Memory B cell (primary cell): Measurements from ENCODE around the gene LRRC49.
"Not testable (repeated sequence)": the region's sequence is repeated elsewhere in the genome, so short reads cannot be mapped to it uniquely, and the experiment has no call there.

ENCODE experiments used
- ATAC-seq: fragments of 150-1000 bp; cut with Tn5 transposase; 2 replicates; pipeline ENCODE4 v1.10.0; 2021; ENCODE audit warnings: low read depth, mild to moderate bottlenecking, moderate library complexity
- DNase-seq, 2 donors: peaks; one replicate each; pipeline ENCODE4 v3.0.0; 2022; ENCODE audit warnings: low spot score in 2 of 2
- H3K27ac Mint-ChIP-seq: one replicate; pipeline ENCODE4 v1.8.0; 2022; ENCODE audit warnings: mild to moderate bottlenecking, moderate library complexity, mixed read lengths
- H3K27me3 Mint-ChIP-seq: one replicate; pipeline ENCODE4 v1.8.0; 2022; ENCODE audit warnings: mixed read lengths
- H3K36me3 Mint-ChIP-seq: one replicate; pipeline ENCODE4 v1.8.0; 2022; ENCODE audit warnings: mild to moderate bottlenecking, mixed read lengths
- H3K4me1 Mint-ChIP-seq: one replicate; pipeline ENCODE4 v1.8.0; 2022; ENCODE audit warnings: mixed read lengths
- H3K4me3 Mint-ChIP-seq: one replicate; pipeline ENCODE4 v1.8.0; 2022; ENCODE audit warnings: mild to moderate bottlenecking, moderate library complexity, mixed read lengths
- H3K9me3 Mint-ChIP-seq: one replicate; pipeline ENCODE4 v1.8.0; 2022; ENCODE audit warnings: mixed read lengths

LRRC49 gene

DNA sequence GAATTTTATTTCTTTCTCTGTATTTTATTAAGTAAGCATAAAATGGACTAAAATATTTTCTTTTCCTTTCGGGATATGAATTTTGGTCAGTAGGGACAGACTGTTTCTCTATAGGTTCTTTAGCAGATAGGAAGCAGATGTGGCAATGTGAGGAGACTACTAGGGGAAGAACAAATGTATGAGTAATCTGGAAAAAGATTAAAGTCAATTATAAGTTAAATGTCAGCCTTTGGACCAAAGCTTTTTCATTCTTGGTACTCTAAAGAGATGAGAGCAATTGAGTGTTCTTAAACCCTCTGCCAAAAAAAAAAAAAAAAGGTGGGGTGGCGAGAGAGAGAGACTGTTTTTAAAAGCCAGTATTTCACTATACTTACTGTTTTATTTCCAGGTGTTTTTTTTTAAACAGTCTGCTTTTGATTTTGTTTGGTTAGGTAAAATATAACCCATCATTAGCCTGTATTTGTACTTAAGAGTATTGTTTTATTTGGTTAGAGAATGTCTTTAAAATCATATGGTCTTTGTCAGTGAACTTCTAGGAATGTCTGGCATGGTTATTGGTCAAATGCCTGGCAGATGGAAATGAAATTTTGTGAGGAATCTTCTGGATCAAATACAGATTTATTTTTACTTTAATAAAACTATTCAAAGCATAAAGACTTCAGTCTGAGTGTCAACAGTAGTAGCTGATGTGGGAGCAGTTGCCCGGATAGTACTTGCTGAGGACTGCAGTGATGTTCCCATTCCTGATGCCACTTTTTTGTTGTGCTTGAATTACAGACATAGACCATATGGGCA, 63.8 kb downstream of the LRRC49 start:
- Mint-ChIP-seq H3K4me1 (no peaks in the 10 kb centered on the region), H3K4me3 (no peak overlapping the region), H3K36me3 (peaks cover 2% of the 10 kb centered on the region), H3K27ac (no peak overlapping the region), H3K9me3 (peaks cover under 1% of the 10 kb centered on the region), H3K27me3 (peaks cover 8% of the 10 kb centered on the region)
- DNase-seq (no peak), ATAC-seq (no peak)

- Mint-ChIP-seq H3K9me3 (peaks cover 2% of the 10 kb centered on the region), H3K27ac (no peak overlapping the region), H3K4me1 (no peaks in the 10 kb centered on the region), H3K36me3 (peaks cover 2% of the 10 kb centered on the region), H3K4me3 (no peak overlapping the region), H3K27me3 (peaks cover 3% of the 10 kb centered on the region)
- ATAC-seq (no peak), DNase-seq (no peak)
Measured at GRCh38 chr15:70962084-70962483, 69.5 kb downstream of the LRRC49 start.

DNA sequence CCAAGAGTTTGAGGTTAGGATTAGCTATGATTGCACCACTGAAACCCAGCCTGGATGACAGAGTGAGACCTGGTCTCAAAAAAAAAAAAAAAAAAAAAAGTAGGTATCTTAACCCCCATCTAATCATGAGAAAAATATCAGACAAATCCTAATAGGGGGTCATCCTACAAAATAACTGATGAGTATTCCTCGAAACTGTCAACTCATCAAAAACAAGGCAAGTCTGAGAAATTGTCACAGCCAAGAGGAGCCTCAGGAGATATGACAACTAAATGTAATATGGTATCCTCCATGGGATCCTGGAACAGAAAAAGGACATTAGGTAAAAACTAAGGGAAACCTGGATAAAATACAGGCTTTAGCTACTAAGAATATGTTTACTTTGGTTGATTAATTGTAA, 70.6 kb downstream of the LRRC49 start:
- ATAC-seq = no peak

GRCh38 chr15:70964058-70964457, 71.4 kb downstream of the LRRC49 start:
- Mint-ChIP-seq H3K9me3 (peaks cover 6% of the 10 kb centered on the region), H3K4me3 (no peak overlapping the region), H3K27me3 (peaks cover 1% of the 10 kb centered on the region), H3K36me3 (peaks cover 3% of the 10 kb centered on the region), H3K4me1 (no peaks in the 10 kb centered on the region), H3K27ac (no peak overlapping the region)
- ATAC-seq = no peak
- no peak for DNase-seq

More for the DNA sequence above, 70.6 kb downstream of the LRRC49 start:
- Mint-ChIP-seq H3K27ac (no peak overlapping the region), H3K36me3 (peaks cover 2% of the 10 kb centered on the region), H3K9me3 (peaks cover 2% of the 10 kb centered on the region), H3K4me1 (no peaks in the 10 kb centered on the region), H3K4me3 (no peak overlapping the region), H3K27me3 (peaks cover 1% of the 10 kb centered on the region)
- no peak for DNase-seq

GRCh38 chr15:70964686-70965085, 72.1 kb downstream of the LRRC49 start:
- no peaks in the 10 kb centered on the region for H3K4me1 Mint-ChIP-seq
- H3K4me3 Mint-ChIP-seq = no peak overlapping the region
- H3K27me3 Mint-ChIP-seq = peaks cover 1% of the 10 kb centered on the region
- no peak overlapping the region for H3K27ac Mint-ChIP-seq
- ATAC-seq (no peak), DNase-seq (no peak)
- H3K9me3 Mint-ChIP-seq = peaks cover 8% of the 10 kb centered on the region
- H3K36me3 Mint-ChIP-seq = peaks cover 3% of the 10 kb centered on the region

DNA sequence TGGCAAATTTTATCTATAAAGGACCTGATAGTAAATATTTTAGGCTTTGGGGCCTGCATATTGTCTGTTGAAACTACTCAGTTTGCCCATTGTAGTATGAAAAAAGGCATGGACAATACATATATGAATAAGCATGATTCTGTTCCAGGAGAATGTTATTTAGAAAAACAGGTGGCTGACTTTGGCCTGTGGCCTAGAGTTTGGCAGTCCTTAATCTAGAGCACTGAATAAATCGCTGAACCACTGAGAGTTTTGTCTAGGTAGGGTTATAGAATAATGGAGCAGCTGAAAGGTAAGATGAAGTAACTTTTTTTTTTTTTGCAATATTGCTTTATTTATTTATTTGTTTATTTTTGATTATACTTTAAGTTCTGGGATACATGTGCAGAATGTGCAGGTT, 75.0 kb downstream of the LRRC49 start:
- no peak overlapping the region for H3K27ac Mint-ChIP-seq
- DNase-seq = no peak
- no peaks in the 10 kb centered on the region for H3K4me1 Mint-ChIP-seq
- no peak for ATAC-seq
- no peak overlapping the region for H3K4me3 Mint-ChIP-seq
- H3K27me3 Mint-ChIP-seq = no peaks in the 10 kb centered on the region
- H3K9me3 Mint-ChIP-seq = peaks cover 6% of the 10 kb centered on the region
- peaks cover 2% of the 10 kb centered on the region for H3K36me3 Mint-ChIP-seq

GRCh38 chr15:70974004-70974832, 81.6 kb downstream of the LRRC49 start:
- peaks cover 2% of the 10 kb centered on the region for H3K9me3 Mint-ChIP-seq
- no peaks in the 10 kb centered on the region for H3K4me1 Mint-ChIP-seq
- no peaks in the 10 kb centered on the region for H3K27me3 Mint-ChIP-seq
- H3K27ac Mint-ChIP-seq = no peak overlapping the region
- DNase-seq (no peak), ATAC-seq (no peak)
- no peak overlapping the region for H3K4me3 Mint-ChIP-seq
- no peaks in the 10 kb centered on the region for H3K36me3 Mint-ChIP-seq

GRCh38 chr15:70976851-70977250, 84.2 kb downstream of the LRRC49 start:
- Mint-ChIP-seq H3K4me3 (no peak overlapping the region), H3K4me1 (no peaks in the 10 kb centered on the region), H3K9me3 (no peaks in the 10 kb centered on the region), H3K27ac (no peak overlapping the region), H3K27me3 (no peaks in the 10 kb centered on the region), H3K36me3 (no peaks in the 10 kb centered on the region)
- no peak for DNase-seq
- no peak for ATAC-seq

DNA sequence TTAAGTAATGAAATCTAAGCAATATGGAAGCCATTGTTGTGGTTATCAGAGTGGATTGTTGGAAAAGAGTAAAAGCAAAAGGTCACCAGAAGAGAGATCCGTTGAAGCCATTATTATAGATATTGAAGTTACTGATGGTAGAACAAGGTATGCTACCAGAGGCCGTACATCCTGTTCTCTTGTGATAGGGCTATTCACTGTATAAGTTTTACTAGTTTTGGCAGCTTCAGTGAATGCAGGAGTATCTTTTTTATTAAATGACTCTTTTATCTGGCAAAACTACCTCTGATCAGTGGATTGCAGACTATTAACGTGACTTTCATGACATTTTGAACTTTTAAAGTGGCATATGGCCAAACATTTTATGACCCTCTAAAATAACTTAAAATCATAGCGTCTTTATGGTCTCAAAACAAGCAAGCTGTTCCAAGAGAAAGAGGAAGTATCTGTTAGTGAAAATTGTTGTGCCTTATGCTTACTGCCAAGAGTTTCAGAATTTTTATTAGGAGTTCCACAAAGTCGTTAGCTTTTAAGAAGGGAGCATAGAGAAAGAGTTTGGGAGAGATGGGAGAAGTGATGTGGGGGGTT, 102.9 kb downstream of the LRRC49 start:
- ATAC-seq = no peak
- DNase-seq = no peak
- Mint-ChIP-seq H3K27ac (no peak overlapping the region), H3K9me3 (peaks cover 14% of the 10 kb centered on the region), H3K4me3 (no peak overlapping the region), H3K36me3 (peaks cover 14% of the 10 kb centered on the region), H3K4me1 (no peaks in the 10 kb centered on the region), H3K27me3 (no peaks in the 10 kb centered on the region)

GRCh38 chr15:70998319-70998718, 105.7 kb downstream of the LRRC49 start:
- Mint-ChIP-seq H3K27ac (no peak overlapping the region), H3K27me3 (peaks cover 2% of the 10 kb centered on the region), H3K9me3 (peaks cover 14% of the 10 kb centered on the region), H3K4me1 (no peaks in the 10 kb centered on the region), H3K4me3 (no peak overlapping the region), H3K36me3 (peaks cover 12% of the 10 kb centered on the region)
- DNase-seq (no peak), ATAC-seq (no peak)

DNA sequence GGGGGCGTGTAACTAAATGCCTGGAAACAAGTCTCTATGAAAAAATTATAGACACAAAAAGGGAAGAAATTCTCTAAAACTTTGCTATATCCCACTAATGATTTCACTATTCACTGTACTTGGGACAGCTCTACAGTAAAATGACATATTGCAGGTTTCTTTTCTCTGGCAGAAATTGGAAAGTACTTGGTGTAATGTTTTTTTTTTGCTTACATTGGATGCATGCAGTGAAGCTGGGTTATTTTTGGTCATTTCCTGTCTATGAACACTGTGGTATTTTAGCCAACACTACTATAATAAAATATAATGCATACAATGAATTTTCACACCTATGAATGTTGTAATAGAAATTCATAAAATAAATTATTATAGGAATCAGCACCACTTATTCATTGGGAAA, 109.7 kb downstream of the LRRC49 start:
- peaks cover 14% of the 10 kb centered on the region for H3K36me3 Mint-ChIP-seq
- H3K4me3 Mint-ChIP-seq = no peak overlapping the region
- no peaks in the 10 kb centered on the region for H3K4me1 Mint-ChIP-seq
- ATAC-seq = no peak
- no peak overlapping the region for H3K27ac Mint-ChIP-seq
- DNase-seq = no peak
- peaks cover 4% of the 10 kb centered on the region for H3K27me3 Mint-ChIP-seq
- peaks cover 14% of the 10 kb centered on the region for H3K9me3 Mint-ChIP-seq

DNA sequence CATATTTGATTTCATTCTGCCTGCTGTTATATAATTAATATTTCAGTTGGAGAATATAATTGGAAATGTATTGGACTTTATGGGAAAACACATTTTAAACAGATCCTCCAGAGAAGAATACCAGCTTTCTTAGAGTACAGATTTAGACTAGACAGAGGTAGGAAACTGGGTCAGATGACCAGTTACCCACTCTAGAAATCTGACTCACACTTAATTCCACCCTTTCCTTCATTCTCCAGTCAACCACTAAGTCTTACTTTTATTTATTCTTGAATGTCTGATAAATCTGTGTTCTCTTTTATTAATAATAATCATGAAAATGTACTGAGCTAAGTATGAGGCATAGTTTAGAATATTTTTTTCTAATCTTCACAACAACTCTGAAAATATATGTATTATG, 110.7 kb downstream of the LRRC49 start:
- ATAC-seq = no peak
- no peak overlapping the region for H3K27ac Mint-ChIP-seq
- no peaks in the 10 kb centered on the region for H3K4me1 Mint-ChIP-seq
- peaks cover 12% of the 10 kb centered on the region for H3K36me3 Mint-ChIP-seq
- H3K27me3 Mint-ChIP-seq = peaks cover 4% of the 10 kb centered on the region
- peaks cover 12% of the 10 kb centered on the region for H3K9me3 Mint-ChIP-seq
- DNase-seq = no peak
- H3K4me3 Mint-ChIP-seq = no peak overlapping the region

DNA sequence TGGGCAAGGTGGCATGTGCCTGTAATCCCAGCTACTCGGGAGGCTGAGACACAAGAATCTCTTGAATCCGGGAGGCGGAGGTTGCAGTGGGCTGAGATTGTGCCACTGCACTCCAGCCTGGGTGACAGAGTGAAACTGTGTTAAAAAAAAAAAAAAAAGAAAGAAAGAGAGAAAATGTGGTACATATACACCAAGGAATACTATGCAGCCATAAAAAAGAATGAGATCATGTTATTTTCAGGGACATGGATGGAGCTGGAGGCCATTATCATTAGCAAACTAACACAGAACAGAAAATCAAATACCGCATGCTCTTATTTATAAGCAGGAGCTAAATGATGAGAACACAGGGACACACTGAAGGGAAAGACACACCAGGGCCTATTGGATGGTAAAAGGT, 111.9 kb downstream of the LRRC49 start:
- not testable (repeated sequence) for H3K27me3 Mint-ChIP-seq, H3K27ac Mint-ChIP-seq, DNase-seq, H3K36me3 Mint-ChIP-seq, H3K9me3 Mint-ChIP-seq, H3K4me1 Mint-ChIP-seq, ATAC-seq, H3K4me3 Mint-ChIP-seq

GRCh38 chr15:71005895-71006294, 113.3 kb downstream of the LRRC49 start:
- H3K4me3 Mint-ChIP-seq = no peak overlapping the region
- peaks cover 2% of the 10 kb centered on the region for H3K9me3 Mint-ChIP-seq
- H3K4me1 Mint-ChIP-seq = no peaks in the 10 kb centered on the region
- H3K36me3 Mint-ChIP-seq = peaks cover 4% of the 10 kb centered on the region
- ATAC-seq (no peak), DNase-seq (no peak)
- H3K27me3 Mint-ChIP-seq = peaks cover 2% of the 10 kb centered on the region
- no peak overlapping the region for H3K27ac Mint-ChIP-seq
